Endothelial cell (in vitro differentiated cells): ENCODE data around the gene TOMM20. TPM values are rescaled to one million over a fixed set of nuclear protein-coding genes. Genes with fewer than 3 reads are reported as not detected.
A peak's percentile ranks its signal among the peaks of the same experiment; 100 is the strongest.

ENCODE experiments used
- DNase-seq: peaks from one replicate; pipeline ENCODE4 v3.0.0; 2021; ENCODE audit warnings: low spot score
- H3K27ac Mint-ChIP-seq: one replicate; pipeline ENCODE4 v1.8.0; 2021; ENCODE audit warnings: mixed read lengths, inconsistent platforms; ENCODE audit not compliant: unreplicated experiment
- H3K27me3 Mint-ChIP-seq: one replicate; pipeline ENCODE4 v1.8.0; 2021; ENCODE audit warnings: mild to moderate bottlenecking, moderate library complexity, mixed read lengths, inconsistent platforms; ENCODE audit not compliant: unreplicated experiment
- H3K36me3 Mint-ChIP-seq: one replicate; pipeline ENCODE4 v1.8.0; 2021; ENCODE audit warnings: mild to moderate bottlenecking, low read depth, mixed read lengths, inconsistent platforms; ENCODE audit not compliant: unreplicated experiment
- H3K4me1 Mint-ChIP-seq: one replicate; pipeline ENCODE4 v1.8.0; 2021; ENCODE audit warnings: mild to moderate bottlenecking, mixed read lengths, inconsistent platforms; ENCODE audit not compliant: unreplicated experiment
- H3K4me3 Mint-ChIP-seq: one replicate; pipeline ENCODE4 v1.8.0; 2021; ENCODE audit warnings: mild to moderate bottlenecking, mixed read lengths, inconsistent platforms; ENCODE audit not compliant: unreplicated experiment
- H3K9me3 Mint-ChIP-seq: one replicate; pipeline ENCODE4 v1.8.0; 2021; ENCODE audit warnings: mixed read lengths, inconsistent platforms; ENCODE audit not compliant: unreplicated experiment
- CTCF ChIP-seq: fragments of 200-600 bp; sonication (generic); IDR thresholded peaks from one replicate; pipeline ENCODE4 v1.5.0; 2021; ENCODE audit warnings: antibody characterized with exemption; ENCODE audit not compliant: unreplicated experiment
- total RNA-seq: library from RNA; stranded (reverse); fragmentation: NEBNext Ultra II Directional; extraction: Animal tissue kit (Norgen Biotek cat#: 25700); gene quantifications from one replicate; pipeline ENCODE4 v1.2.1, GENCODE V29; 2021; ENCODE audit not compliant: unreplicated experiment

Gene TOMM20
- total RNA-seq, 1 donor from 2014 or later: 105 TPM

- no peak for TF ChIP-seq CTCF
- no peaks in the 10 kb centered on the region for H3K9me3 Mint-ChIP-seq
- H3K27ac Mint-ChIP-seq: no peak overlapping the region
- H3K36me3 Mint-ChIP-seq: peaks cover 16% of the 10 kb centered on the region
- DNase-seq: no peak
- H3K27me3 Mint-ChIP-seq: no peaks in the 10 kb centered on the region
- no peak overlapping the region for H3K4me3 Mint-ChIP-seq
- no peaks in the 10 kb centered on the region for H3K4me1 Mint-ChIP-seq
These were observed 21.2 kb upstream of the TOMM20 start for GRCh38 chr1:235149824-235150223.

- peak overlapping the region; percentile 51 for H3K4me3 Mint-ChIP-seq
- no peaks in the 10 kb centered on the region for H3K4me1 Mint-ChIP-seq
- no peak overlapping the region for H3K27ac Mint-ChIP-seq
- TF ChIP-seq CTCF: no peak
- H3K36me3 Mint-ChIP-seq: peaks cover 9% of the 10 kb centered on the region
- H3K27me3 Mint-ChIP-seq: no peaks in the 10 kb centered on the region
- no peaks in the 10 kb centered on the region for H3K9me3 Mint-ChIP-seq
- DNase-seq: no peak
These were observed 18.6 kb upstream of the TOMM20 start for GRCh38 chr1:235147269-235147668.

- no peak overlapping the region for H3K4me3 Mint-ChIP-seq
- H3K27ac Mint-ChIP-seq: no peak overlapping the region
- H3K36me3 Mint-ChIP-seq: peaks cover 21% of the 10 kb centered on the region
- TF ChIP-seq CTCF: no peak
- peaks cover 2% of the 10 kb centered on the region for H3K4me1 Mint-ChIP-seq
- no peaks in the 10 kb centered on the region for H3K27me3 Mint-ChIP-seq
- no peaks in the 10 kb centered on the region for H3K9me3 Mint-ChIP-seq
- DNase-seq: no peak
These were observed 17.0 kb upstream of the TOMM20 start for GRCh38 chr1:235145639-235146038.

GRCh38 chr1:235142991-235143390 lies 14.4 kb upstream of the TOMM20 start:
- no peak overlapping the region for H3K4me3 Mint-ChIP-seq
- peaks cover 3% of the 10 kb centered on the region for H3K27me3 Mint-ChIP-seq
- H3K27ac Mint-ChIP-seq: no peak overlapping the region
- no peak for DNase-seq
- peaks cover 29% of the 10 kb centered on the region for H3K36me3 Mint-ChIP-seq
- TF ChIP-seq CTCF: no peak
- H3K9me3 Mint-ChIP-seq: no peaks in the 10 kb centered on the region
- peaks cover 2% of the 10 kb centered on the region for H3K4me1 Mint-ChIP-seq

- Mint-ChIP-seq H3K4me3 (no peak overlapping the region), H3K36me3 (peaks cover 49% of the 10 kb centered on the region), H3K9me3 (no peaks in the 10 kb centered on the region), H3K27ac (no peak overlapping the region), H3K4me1 (peaks cover 8% of the 10 kb centered on the region), H3K27me3 (peaks cover 5% of the 10 kb centered on the region)
- no peak for TF ChIP-seq CTCF
- no peak for DNase-seq
These were observed 10.7 kb upstream of the TOMM20 start for GRCh38 chr1:235139315-235139714.
